ENCODE results near the gene GPS1.

DNA sequence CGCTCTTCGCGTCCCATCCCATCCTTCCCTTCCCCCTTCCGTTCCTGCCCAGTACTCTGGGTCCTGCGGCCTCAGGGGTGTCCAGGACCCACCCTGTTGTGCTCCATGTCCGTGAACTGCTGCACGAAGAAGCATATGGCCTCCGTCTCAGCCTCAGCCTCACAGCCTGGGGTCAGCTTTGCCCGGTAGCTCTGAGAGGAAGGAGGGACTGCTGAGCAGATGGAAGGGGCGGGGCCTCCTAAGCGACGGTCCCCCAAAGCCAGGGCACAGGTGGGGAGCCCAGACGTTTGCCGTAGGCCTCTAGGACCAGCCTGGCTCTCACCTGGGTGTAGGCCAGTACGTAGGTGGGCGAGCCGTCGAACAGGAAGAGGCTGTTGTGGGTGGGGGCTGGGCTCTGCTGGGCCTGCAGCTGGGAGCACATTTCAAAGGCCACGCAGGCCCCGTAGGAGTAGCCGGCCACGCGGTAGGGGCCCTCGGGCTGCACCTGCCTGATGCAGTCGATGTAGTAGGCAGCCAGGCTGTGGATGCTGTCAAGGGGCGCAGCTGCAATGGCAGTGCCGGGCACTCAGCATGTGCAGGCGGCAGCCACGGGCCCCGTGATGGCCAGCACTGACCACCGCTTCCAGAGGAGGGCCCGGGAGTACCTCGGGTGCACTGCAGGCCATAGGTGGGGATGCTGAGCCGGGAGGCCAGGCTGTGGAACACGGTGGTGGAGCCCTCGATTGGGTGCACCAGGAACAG, 28.5 kb downstream of the GPS1 start:
- TF ChIP-seq, protein P1, sequence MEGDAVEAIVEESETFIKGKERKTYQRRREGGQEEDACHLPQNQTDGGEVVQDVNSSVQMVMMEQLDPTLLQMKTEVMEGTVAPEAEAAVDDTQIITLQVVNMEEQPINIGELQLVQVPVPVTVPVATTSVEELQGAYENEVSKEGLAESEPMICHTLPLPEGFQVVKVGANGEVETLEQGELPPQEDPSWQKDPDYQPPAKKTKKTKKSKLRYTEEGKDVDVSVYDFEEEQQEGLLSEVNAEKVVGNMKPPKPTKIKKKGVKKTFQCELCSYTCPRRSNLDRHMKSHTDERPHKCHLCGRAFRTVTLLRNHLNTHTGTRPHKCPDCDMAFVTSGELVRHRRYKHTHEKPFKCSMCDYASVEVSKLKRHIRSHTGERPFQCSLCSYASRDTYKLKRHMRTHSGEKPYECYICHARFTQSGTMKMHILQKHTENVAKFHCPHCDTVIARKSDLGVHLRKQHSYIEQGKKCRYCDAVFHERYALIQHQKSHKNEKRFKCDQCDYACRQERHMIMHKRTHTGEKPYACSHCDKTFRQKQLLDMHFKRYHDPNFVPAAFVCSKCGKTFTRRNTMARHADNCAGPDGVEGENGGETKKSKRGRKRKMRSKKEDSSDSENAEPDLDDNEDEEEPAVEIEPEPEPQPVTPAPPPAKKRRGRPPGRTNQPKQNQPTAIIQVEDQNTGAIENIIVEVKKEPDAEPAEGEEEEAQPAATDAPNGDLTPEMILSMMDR (IDR thresholded peaks at IDR 0.05; ENCODE audit: low read depth, low read length, poor library complexity, severe bottlenecking): no peak
- no peak for TF ChIP-seq EZH2phosphoT487 (IDR thresholded peaks at IDR 0.05; ENCODE audit: borderline replicate concordance, low read length)

Measured in DOHH2 (cell line).